Activated gamma-delta T cell treated with anti-CD3 and anti-CD28 coated beads, Interleukin-2, amount 50 U/mL, for 16 hours (primary cell): ENCODE data around the gene ORMDL3.

ENCODE experiments used
- DNase-seq: peaks from one replicate; pipeline ENCODE4 v3.0.0-alpha.2; 2020; ENCODE audit warnings: low read depth

The ORMDL3 gene, protein sequence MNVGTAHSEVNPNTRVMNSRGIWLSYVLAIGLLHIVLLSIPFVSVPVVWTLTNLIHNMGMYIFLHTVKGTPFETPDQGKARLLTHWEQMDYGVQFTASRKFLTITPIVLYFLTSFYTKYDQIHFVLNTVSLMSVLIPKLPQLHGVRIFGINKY

GRCh38 chr17:39927101-39927928 lies at the start of gene ORMDL3, which contains the start of gene LRRC3C:
TSS of gene ORMDL3 (minus strand) at chr17:39927601. CDS start at chr17:39924203, 3,398 bp downstream.
TSS of gene LRRC3C (plus strand) at chr17:39927732. CDS start at chr17:39941524, 13,792 bp downstream.
- peak; percentile 82 for DNase-seq

- DNase-seq, result no peak
Observed at GRCh38 chr17:39975801-39976200, 48.4 kb upstream of the ORMDL3 start.

- DNase-seq, result no peak
Observed at GRCh38 chr17:39974433-39974832, 47.0 kb upstream of the ORMDL3 start.

GRCh38 chr17:39973496-39973895 lies 46.1 kb upstream of the ORMDL3 start:
- no peak for DNase-seq

- DNase-seq, result no peak
Observed at GRCh38 chr17:39972271-39972670, 44.9 kb upstream of the ORMDL3 start.

GRCh38 chr17:39971076-39971603 lies 43.7 kb upstream of the ORMDL3 start:
- no peak for DNase-seq

DNA sequence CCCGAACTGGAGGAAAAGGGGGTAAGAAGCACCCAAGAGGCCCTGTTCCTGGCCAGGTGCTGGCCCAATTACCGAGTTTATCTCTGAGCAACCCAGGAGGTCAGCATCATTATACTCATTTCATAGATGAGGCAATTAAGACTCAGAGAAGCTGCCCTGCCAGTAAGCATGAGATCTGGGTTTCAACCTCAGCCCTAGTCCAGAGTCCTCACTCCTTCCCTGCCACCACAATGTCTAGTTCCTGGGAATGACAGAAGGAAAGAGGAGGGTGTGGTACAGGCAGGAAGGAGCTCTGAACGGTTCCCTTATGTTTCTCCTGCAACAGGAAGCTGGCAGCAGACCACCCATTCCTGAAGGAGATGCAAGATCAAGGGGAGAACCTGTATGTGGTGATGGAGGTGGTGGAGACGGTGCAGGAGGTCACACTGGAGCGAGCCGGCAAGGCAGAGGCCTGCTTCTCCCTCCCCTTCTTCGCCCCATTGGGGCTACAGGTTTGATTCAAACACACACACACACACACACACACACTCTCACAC lies 42.8 kb upstream of the ORMDL3 start:
- no peak for DNase-seq

GRCh38 chr17:39969375-39969774 lies 42.0 kb upstream of the ORMDL3 start:
- DNase-seq, result no peak

DNA sequence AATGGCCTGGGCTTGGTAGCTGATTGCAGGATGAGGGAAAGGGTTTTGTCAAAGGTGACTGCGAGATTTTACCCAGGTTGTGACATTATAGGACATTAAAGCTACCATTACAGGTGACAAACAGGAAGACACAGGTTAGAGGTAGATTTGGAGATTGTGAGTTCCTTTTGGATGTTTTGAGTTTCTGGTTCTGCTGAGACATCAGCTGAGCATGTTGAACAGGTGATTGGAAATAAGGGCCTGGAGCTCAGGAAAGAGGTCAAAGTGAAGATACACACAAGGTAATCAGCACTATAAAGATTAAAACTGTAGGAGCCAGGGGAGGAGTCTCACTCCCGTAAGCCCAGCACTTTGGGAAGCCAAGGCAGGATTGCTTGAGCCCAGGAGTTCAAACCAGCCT lies 41.4 kb upstream of the ORMDL3 start:
- DNase-seq, result no peak

GRCh38 chr17:39966771-39967170 lies 39.4 kb upstream of the ORMDL3 start:
- DNase-seq, result no peak

DNA sequence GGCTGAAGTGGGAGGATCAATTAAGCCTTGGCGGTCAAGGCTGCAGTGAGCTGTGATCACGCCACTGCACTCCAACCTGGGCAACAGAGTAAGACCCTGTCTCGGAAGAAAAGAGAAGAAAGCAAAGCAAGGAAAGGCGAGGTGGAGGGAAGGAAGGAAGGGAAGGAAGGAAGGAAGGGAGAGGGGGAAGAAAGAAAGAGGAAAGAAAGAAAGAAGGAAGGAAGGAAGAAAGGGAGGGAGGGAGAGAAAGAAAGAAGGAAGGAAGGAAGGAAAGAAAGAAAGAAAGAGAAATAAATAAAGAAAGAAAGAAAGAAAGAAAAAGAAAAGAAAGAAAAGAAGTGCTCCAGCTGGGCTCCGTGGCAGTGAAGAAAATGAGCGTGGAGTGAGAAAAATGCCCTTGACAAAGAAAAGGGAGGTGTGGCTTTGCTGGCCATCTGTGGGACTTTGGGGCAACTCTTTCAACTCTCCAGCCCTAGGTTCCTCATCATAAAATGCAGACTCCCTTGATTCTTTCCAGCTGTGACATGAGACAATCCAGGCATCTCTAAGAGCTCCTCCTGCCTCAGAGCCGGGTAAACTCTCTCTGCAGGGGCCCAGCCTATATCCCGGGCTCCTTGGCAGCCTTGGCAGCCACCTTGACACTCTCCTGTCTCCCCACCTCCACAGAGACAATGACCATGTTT lies 37.8 kb upstream of the ORMDL3 start:
- no peak for DNase-seq

- no peak for DNase-seq
Observed at GRCh38 chr17:39963829-39964228, 36.4 kb upstream of the ORMDL3 start.

GRCh38 chr17:39962642-39963220 lies 35.3 kb upstream of the ORMDL3 start, which contains the start of gene GSDMA:
TSS of gene GSDMA (plus strand) at chr17:39963004. CDS start at chr17:39965688, 2,684 bp downstream.
- no peak for DNase-seq

GRCh38 chr17:39960524-39961041 lies 33.2 kb upstream of the ORMDL3 start:
- no peak for DNase-seq

DNA sequence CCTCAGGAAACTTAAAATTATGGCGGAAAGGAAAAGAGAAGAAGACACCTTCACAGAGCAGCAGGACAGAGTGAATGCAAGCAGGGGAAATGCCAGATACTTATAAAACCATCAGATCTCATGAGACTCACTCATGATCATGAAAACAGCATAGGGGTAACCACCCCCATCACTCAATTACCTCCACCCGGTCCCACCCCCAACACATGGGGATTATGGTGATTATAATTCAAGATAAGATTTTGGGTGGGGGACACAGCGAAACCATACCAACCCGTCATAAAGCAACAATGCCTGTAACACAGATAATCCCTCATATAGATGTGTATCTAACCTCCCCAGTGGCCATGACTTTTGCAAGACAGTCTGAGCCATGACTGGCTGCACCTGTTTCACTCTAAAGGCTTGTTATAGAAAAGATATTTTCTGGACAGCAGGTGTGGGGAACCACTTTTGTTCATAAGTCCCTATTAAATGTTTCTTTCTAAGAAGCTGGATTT lies 28.4 kb upstream of the ORMDL3 start:
- no peak for DNase-seq

- no peak for DNase-seq
Observed at GRCh38 chr17:39954876-39955275, 27.5 kb upstream of the ORMDL3 start.

DNA sequence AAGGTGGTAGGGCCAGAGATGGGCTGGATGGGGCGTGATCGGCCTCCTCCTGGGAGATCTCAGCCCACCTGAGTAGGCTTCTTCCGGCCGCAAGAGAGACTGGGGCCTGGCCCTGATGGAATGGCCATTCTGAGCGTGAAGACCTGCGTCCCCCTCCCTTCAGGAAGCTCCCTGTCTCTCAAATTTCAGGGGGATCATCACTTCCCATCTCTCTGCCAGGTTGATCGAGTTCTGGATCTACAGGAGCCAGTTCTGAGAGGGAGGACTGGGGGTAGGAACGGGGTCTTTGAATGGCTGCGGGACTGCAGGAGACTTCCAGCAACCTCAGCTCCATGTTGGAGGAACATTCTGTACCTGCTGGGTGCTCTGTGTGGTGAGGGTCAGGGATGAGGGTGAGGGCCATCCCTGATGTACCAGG lies 26.1 kb upstream of the ORMDL3 start:
- no peak for DNase-seq

- peak; percentile 86 for DNase-seq
Observed at GRCh38 chr17:39952680-39953470, 25.5 kb upstream of the ORMDL3 start.

- no peak for DNase-seq
Observed at GRCh38 chr17:39951924-39952679, 24.7 kb upstream of the ORMDL3 start.

- no peak for DNase-seq
Observed at GRCh38 chr17:39950871-39951348, 23.5 kb upstream of the ORMDL3 start.
